Endodermal cell (in vitro differentiated cells): Measurements from ENCODE around the gene BPGM. TPM values are rescaled to one million over a fixed set of nuclear protein-coding genes. Genes with fewer than 3 reads are reported as not detected.
A peak's percentile ranks its signal among the peaks of the same experiment; 100 is the strongest.

Experiments used
- DNase-seq: peaks from one replicate; pipeline ENCODE4 v3.0.0-alpha.2; 2017
- H3K27ac ChIP-seq: 2 replicates; pipeline ENCODE4 v1.5.1; 2013; ENCODE audit warnings: mild to moderate bottlenecking, low read depth, low read length, moderate library complexity
- H3K27me3 ChIP-seq: 2 replicates; pipeline ENCODE4 v1.6.1; 2013; ENCODE audit warnings: mild to moderate bottlenecking, low read length, moderate library complexity; ENCODE audit not compliant: insufficient read depth, control insufficient read depth, poor library complexity, severe bottlenecking
- H3K36me3 ChIP-seq: 2 replicates; pipeline ENCODE4 v1.7.0; 2013; ENCODE audit warnings: mild to moderate bottlenecking, low read length, moderate library complexity; ENCODE audit not compliant: control insufficient read depth, insufficient read depth
- H3K4me1 ChIP-seq: one replicate; pipeline ENCODE4 v1.7.0; 2013; ENCODE audit warnings: low read length; ENCODE audit not compliant: control insufficient read depth, insufficient read depth
- H3K4me3 ChIP-seq: 2 replicates; pipeline ENCODE4 v1.5.1; 2013; ENCODE audit warnings: mild to moderate bottlenecking, low read length, moderate library complexity
- H3K9ac ChIP-seq: 2 replicates; pipeline ENCODE4 v1.6.1; 2013; ENCODE audit warnings: mild to moderate bottlenecking, low read length, moderate library complexity; ENCODE audit not compliant: poor library complexity, severe bottlenecking; ENCODE audit errors: extremely low read depth
- H3K9me3 ChIP-seq: 2 replicates; pipeline ENCODE4 v1.6.1; 2013; ENCODE audit warnings: mild to moderate bottlenecking, low read length, moderate library complexity; ENCODE audit not compliant: control insufficient read depth
- H3K27ac Mint-ChIP-seq: 2 replicates; pipeline ENCODE4 v1.8.0; 2020; ENCODE audit warnings: mixed read lengths
- H3K27me3 Mint-ChIP-seq: 2 replicates; pipeline ENCODE4 v1.8.0; 2021; ENCODE audit warnings: mild to moderate bottlenecking, mixed read lengths; ENCODE audit not compliant: insufficient read depth
- H3K36me3 Mint-ChIP-seq: 2 replicates; pipeline ENCODE4 v1.8.0; 2020; ENCODE audit warnings: low read depth, mixed read lengths
- H3K4me1 Mint-ChIP-seq: 2 replicates; pipeline ENCODE4 v1.8.0; 2020; ENCODE audit warnings: mixed read lengths
- H3K4me3 Mint-ChIP-seq: 2 replicates; pipeline ENCODE4 v1.8.0; 2020; ENCODE audit warnings: mild to moderate bottlenecking, moderate library complexity, mixed read lengths
- H3K9me3 Mint-ChIP-seq: 2 replicates; pipeline ENCODE4 v1.8.0; 2020; ENCODE audit warnings: mild to moderate bottlenecking, mixed read lengths
- CTCF ChIP-seq: fragments of 200-600 bp; sonication (generic); conservative IDR thresholded peaks from 2 replicates; pipeline ENCODE4 v1.5.0; 2021; ENCODE audit warnings: antibody characterized with exemption, mild to moderate bottlenecking
- WGBS, 2 experiments: methylation state at CpG; one replicate each; pipeline versions ENCODE4 v1.1.5 to v1.1.7; 2013; ENCODE audit warnings: missing lambda C conversion rate in 2 of 2, mixed read lengths in 1 of 2; ENCODE audit not compliant: insufficient coverage in 1 of 2, insufficient read length in 1 of 2; 5-methylcytosine and 5-hydroxymethylcytosine counted together
- total RNA-seq, 2 donors: library from RNA; stranded (reverse); fragmentation: NEBNext Ultra II Directional in 1 of 2; extraction: Animal tissue kit (Norgen Biotek cat#: 25700) in 1 of 2; gene quantifications; 2 replicates in 1 of 2; 3 replicates in 1 of 2; pipeline ENCODE4 v1.2.1, GENCODE V29; 2021

The BPGM gene
- total RNA-seq, 2 donors from 2014 or later: 11.1 to 16.1 TPM

DNA sequence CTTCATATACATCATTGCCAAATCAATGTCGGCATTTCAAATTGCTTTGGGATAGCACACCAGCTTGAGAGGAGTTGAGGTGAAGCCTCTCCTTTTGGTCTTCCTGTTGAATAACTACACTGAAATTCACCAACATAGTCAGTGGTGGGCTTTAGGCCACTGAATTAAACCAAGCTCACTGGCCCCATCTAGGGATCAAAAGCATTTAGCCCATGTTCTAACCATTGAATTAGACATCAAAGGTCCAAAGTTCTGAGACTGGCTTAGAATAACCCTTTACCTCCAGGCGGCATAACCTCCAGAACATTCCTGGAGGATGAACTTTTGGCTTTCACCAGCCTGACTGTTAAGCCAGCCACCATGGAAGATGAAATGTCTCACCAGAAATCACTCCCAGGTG lies 54.6 kb downstream of the BPGM start:
- Mint-ChIP-seq H3K36me3 (no peaks in the 10 kb centered on the region), H3K4me3 (no peak overlapping the region), H3K27ac (no peak overlapping the region), H3K4me1 (peaks cover 6% of the 10 kb centered on the region), H3K27me3 (peaks cover 2% of the 10 kb centered on the region), H3K9me3 (no peaks in the 10 kb centered on the region)
- peaks cover 5% of the 10 kb centered on the region for H3K4me1 ChIP-seq
- H3K36me3 ChIP-seq: no peaks in the 10 kb centered on the region
- no peak overlapping the region for H3K9ac ChIP-seq
- peak; percentile 76 for TF ChIP-seq CTCF
- H3K4me3 ChIP-seq: no peak overlapping the region
- DNase-seq: no peak
- H3K27me3 ChIP-seq: no peaks in the 10 kb centered on the region
- no peaks in the 10 kb centered on the region for H3K9me3 ChIP-seq
- 86 to 100% methylated on average over 2 of the region's 2 CpGs for WGBS, 2 experiments
- no peak overlapping the region for H3K27ac ChIP-seq

GRCh38 chr7:134702366-134703240 lies 56.0 kb downstream of the BPGM start:
- no peak for DNase-seq
- no peak for TF ChIP-seq CTCF
- H3K4me1 Mint-ChIP-seq: peaks cover 6% of the 10 kb centered on the region
- Histone ChIP-seq H3K9ac (no peak overlapping the region), H3K4me1 (peaks cover 5% of the 10 kb centered on the region), H3K9me3 (no peaks in the 10 kb centered on the region), H3K27me3 (no peaks in the 10 kb centered on the region), H3K4me3 (no peak overlapping the region), H3K36me3 (no peaks in the 10 kb centered on the region), H3K27ac (no peak overlapping the region)
- no peaks in the 10 kb centered on the region for H3K9me3 Mint-ChIP-seq
- H3K27ac Mint-ChIP-seq: no peak overlapping the region
- peaks cover under 1% of the 10 kb centered on the region for H3K27me3 Mint-ChIP-seq
- H3K4me3 Mint-ChIP-seq: no peak overlapping the region
- H3K36me3 Mint-ChIP-seq: no peaks in the 10 kb centered on the region
- 81 to 92% methylated on average over 6 to 10 of the region's 10 CpGs for WGBS, 2 experiments

DNA sequence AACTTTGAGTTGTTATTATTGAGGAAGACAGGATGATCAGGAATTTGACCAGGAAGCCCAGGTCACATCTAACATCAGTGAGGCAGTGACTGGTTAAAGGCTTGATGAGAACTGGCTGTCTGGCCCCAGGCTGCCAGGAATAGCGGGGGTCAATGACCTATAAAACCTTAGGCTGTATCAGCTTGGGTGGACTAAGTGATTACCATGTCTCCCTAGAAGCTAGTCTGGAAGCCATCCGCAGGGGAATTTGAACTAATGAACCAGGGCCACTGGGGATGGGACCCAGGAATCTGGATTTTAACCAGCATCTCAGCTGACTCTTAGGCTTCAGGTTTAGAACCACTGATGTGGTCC lies 56.6 kb downstream of the BPGM start:
- no peak overlapping the region for H3K4me3 Mint-ChIP-seq
- DNase-seq: no peak
- Histone ChIP-seq H3K27ac (no peak overlapping the region), H3K4me1 (peaks cover 5% of the 10 kb centered on the region), H3K4me3 (no peak overlapping the region), H3K36me3 (no peaks in the 10 kb centered on the region), H3K9me3 (no peaks in the 10 kb centered on the region), H3K27me3 (no peaks in the 10 kb centered on the region), H3K9ac (no peak overlapping the region)
- no peaks in the 10 kb centered on the region for H3K36me3 Mint-ChIP-seq
- H3K27ac Mint-ChIP-seq: no peak overlapping the region
- TF ChIP-seq CTCF: no peak
- no peaks in the 10 kb centered on the region for H3K9me3 Mint-ChIP-seq
- WGBS, 2 experiments: 88 to 91% methylated on average over 1 to 2 of the region's 2 CpGs
- H3K4me1 Mint-ChIP-seq: peaks cover 6% of the 10 kb centered on the region
- no peaks in the 10 kb centered on the region for H3K27me3 Mint-ChIP-seq
